Breast epithelium (tissue), 4 donors: ENCODE data around the gene TMED5. TPM values are rescaled to one million over a fixed set of nuclear protein-coding genes. Genes with fewer than 3 reads are reported as not detected.

Experiments
- DNase-seq, 2 donors: peaks; one replicate each; pipeline ENCODE4 v3.0.0-alpha.2; 2019; ENCODE audit warnings: low spot score in 2 of 2
- H3K27ac ChIP-seq, 2 donors: fragments of 200-600 bp; sonication (generic) in 1 of 2; one replicate each; pipeline ENCODE4 v1.5.1; 2016 to 2019; ENCODE audit warnings: mild to moderate bottlenecking in 1 of 2
- H3K27me3 ChIP-seq, 2 donors: fragments of 200-600 bp; sonication (generic) in 1 of 2; one replicate each; pipeline versions ENCODE4 v1.5.1 to v1.6.0; 2017 to 2019; ENCODE audit warnings: control low read depth in 1 of 2, mild to moderate bottlenecking in 1 of 2
- H3K36me3 ChIP-seq: fragments of 200-600 bp; one replicate; pipeline ENCODE4 v1.5.1; 2019
- H3K4me1 ChIP-seq, 2 donors: fragments of 200-600 bp; sonication (generic); one replicate each; pipeline ENCODE4 v1.5.1; 2016 to 2019; ENCODE audit warnings: control low read depth in 1 of 2
- H3K4me3 ChIP-seq, 3 donors: fragments of 200-600 bp; sonication (generic); 1 replicate in 2 of 3; 2 replicates in 1 of 3; pipeline ENCODE4 v1.5.1; 2016 to 2019; ENCODE audit warnings: mild to moderate bottlenecking in 3 of 3, moderate library complexity in 2 of 3
- H3K9me3 ChIP-seq, 2 donors: fragments of 200-600 bp; sonication (generic) in 1 of 2; one replicate each; pipeline ENCODE4 v1.5.1; 2016 to 2019; ENCODE audit warnings: control low read depth in 1 of 2
- CTCF ChIP-seq, 3 donors: fragments of 450-650 bp; IDR thresholded peaks; one replicate each; pipeline ENCODE4 v1.5.1; 2016 to 2017; ENCODE audit warnings: antibody characterized with exemption in 3 of 3, mild to moderate bottlenecking in 3 of 3, moderate library complexity in 3 of 3
- POLR2A ChIP-seq: fragments of 450-650 bp; IDR thresholded peaks from one replicate; pipeline ENCODE4 v1.6.1; 2016; ENCODE audit warnings: antibody characterized with exemption, mild to moderate bottlenecking, moderate library complexity
- POLR2AphosphoS5 ChIP-seq, 3 donors: sonication (generic); formaldehyde crosslinking; IDR thresholded peaks; one replicate each; pipeline ENCODE4 v1.6.1; 2017; ENCODE audit warnings: antibody characterized with exemption in 3 of 3
- intact Hi-C: fragments of 100-400 bp; cut with DNase I; formaldehyde crosslinking; loops from one replicate; pipeline ENCODE4 v1.15.1; 2023; ENCODE audit warnings: low total_unique reads
- total RNA-seq, 3 donors: library from RNA; depleted of rRNA; stranded (reverse); fragments of >200 nt; gene quantifications; one replicate each; pipeline ENCODE4 v1.1.0, GENCODE V29; 2016

Gene TMED5
- total RNA-seq, 3 donors from 2014 or later, result 89.1 to 98.3 (median 97.0) TPM

DNA sequence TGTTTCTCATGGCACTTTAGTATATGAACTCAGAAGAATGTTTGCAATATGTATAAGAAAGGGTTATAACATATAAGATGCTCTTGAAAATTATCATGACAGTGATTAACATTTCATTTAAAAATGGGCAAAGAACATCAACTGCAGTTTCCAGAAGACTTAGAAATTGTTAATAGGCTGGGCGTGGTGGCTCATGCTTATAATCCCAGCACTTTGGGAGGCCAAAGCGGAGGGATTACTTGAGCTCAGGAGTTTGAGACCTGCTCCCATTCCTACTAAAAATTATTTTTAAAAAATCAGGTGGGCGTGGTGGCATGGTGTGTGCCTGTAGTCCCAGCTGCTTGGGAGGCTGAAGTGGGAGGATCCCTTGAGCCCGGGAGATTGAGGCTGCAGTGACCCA is 78.1 kb downstream of the TMED5 start:
- intact Hi-C loops, result no loop called here
- no peaks in the 10 kb centered on the region for H3K9me3 ChIP-seq
- TF ChIP-seq POLR2AphosphoS5 (IDR thresholded peaks at IDR 0.05) (no peak), CTCF (IDR thresholded peaks at IDR 0.05) (no peak), POLR2A (no peak)
- H3K36me3 ChIP-seq, result no peaks in the 10 kb centered on the region
- no peaks in the 10 kb centered on the region for H3K27me3 ChIP-seq
- no peak overlapping the region for H3K4me3 ChIP-seq
- no peak for DNase-seq
- no peak overlapping the region for H3K27ac ChIP-seq
- H3K4me1 ChIP-seq, result no peaks in the 10 kb centered on the region

Other genes starting within 250 kb of the TMED5 start
- 10 to 100 TPM; 12.1 to 14.7 (median 14.4) TPM for gene DIPK1A, start 219.0 kb downstream of the TMED5 start, total RNA-seq
- 10 to 100 TPM; 11.0 to 37.9 (median 32.1) TPM for gene MTF2, start 101.1 kb downstream of the TMED5 start, total RNA-seq
- 10 to 100 TPM in 1 of 3 donors, 1 to 10 TPM in 2; 4.1 to 10.5 (median 9.4) TPM for gene CCDC18, start 311 bp upstream of the TMED5 start, total RNA-seq
- 10 to 100 TPM; 23.6 to 33.1 (median 31.0) TPM for gene DR1, start 165.5 kb upstream of the TMED5 start, total RNA-seq